Endothelial cell of umbilical vein (primary cell): ENCODE data around the gene INPP5B.

Experiments
- POLR2A ChIP-seq: IDR thresholded peaks from 2 replicates; pipeline ENCODE4 v1.6.1; 2012; ENCODE audit warnings: low read depth, mild to moderate bottlenecking, control low read depth, low read length
- POLR2AphosphoS5 ChIP-seq: IDR thresholded peaks from 2 replicates; pipeline ENCODE4 v1.6.1; 2012; ENCODE audit warnings: low read depth, mild to moderate bottlenecking, control low read depth, low read length, moderate library complexity; ENCODE audit not compliant: insufficient read depth
- TF ChIP-seq, protein P1 (sequence below), 2 donors: IDR thresholded peaks; 1 replicate in 1 of 2; 2 replicates in 1 of 2; pipeline ENCODE4 v1.5.1; 2011; ENCODE audit warnings: low read length in 2 of 2, mild to moderate bottlenecking in 2 of 2, moderate library complexity in 2 of 2, control low read depth in 1 of 2, inconsistent platforms in 1 of 2, low read depth in 1 of 2; ENCODE audit not compliant: insufficient read depth in 1 of 2; ENCODE audit errors: extremely low read depth in 1 of 2

DNA sequence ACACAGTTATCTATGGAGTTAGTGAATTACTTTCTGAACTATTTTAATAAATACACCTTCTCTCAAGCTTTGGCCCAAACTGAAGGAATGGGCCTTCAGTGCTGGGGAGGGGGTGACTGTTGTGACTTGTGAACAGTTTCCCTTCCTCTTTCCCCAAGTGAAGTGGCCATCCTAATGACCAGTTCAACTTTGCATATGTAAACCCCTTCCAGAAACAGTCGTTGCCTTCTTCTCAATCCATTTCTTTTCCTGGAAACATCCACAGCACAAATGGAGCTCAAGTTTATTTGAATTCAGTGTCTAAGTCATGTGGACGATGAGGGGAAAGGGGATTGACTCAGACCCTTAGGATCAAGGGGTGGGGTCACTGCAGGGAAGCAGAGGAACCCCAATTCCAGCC lies 1.3 kb upstream of the INPP5B start:
- TF ChIP-seq, protein P1, sequence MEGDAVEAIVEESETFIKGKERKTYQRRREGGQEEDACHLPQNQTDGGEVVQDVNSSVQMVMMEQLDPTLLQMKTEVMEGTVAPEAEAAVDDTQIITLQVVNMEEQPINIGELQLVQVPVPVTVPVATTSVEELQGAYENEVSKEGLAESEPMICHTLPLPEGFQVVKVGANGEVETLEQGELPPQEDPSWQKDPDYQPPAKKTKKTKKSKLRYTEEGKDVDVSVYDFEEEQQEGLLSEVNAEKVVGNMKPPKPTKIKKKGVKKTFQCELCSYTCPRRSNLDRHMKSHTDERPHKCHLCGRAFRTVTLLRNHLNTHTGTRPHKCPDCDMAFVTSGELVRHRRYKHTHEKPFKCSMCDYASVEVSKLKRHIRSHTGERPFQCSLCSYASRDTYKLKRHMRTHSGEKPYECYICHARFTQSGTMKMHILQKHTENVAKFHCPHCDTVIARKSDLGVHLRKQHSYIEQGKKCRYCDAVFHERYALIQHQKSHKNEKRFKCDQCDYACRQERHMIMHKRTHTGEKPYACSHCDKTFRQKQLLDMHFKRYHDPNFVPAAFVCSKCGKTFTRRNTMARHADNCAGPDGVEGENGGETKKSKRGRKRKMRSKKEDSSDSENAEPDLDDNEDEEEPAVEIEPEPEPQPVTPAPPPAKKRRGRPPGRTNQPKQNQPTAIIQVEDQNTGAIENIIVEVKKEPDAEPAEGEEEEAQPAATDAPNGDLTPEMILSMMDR (IDR thresholded peaks at IDR 0.05; ENCODE audit: extremely low read depth in 1 of 2, insufficient read depth in 1 of 2, low read depth in 1 of 2, low read length in 2 of 2), result no peak
- TF ChIP-seq POLR2AphosphoS5 (no peak), POLR2A (no peak)
